UCSD-AML1 (cell line): ENCODE data around the gene CCDC51.

Experiments
- DNase-seq: peaks from one replicate; lab custom pipeline; 2025; ENCODE audit not compliant: unreplicated experiment; lab: John Stamatoyannopoulos, UW

Gene CCDC51

DNA sequence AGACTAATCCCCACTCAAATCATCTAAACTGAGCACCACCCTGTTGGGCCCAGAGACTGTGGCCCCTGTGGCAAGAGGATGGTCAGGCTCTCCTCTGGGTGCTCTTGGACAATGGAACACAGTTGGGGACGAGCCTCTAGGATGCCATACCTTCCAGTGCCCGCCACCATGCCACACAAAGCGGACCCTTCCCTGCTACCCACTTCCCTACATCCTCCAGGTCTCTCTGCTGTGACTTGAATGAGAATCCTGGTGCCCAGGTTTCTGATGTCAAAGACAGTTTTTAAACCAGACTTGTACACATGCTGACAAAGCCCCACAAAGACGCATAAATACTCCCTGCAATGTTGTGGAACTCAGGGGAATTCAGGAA lies 4.7 kb downstream of the CCDC51 start:
- DNase-seq = no peak

DNA sequence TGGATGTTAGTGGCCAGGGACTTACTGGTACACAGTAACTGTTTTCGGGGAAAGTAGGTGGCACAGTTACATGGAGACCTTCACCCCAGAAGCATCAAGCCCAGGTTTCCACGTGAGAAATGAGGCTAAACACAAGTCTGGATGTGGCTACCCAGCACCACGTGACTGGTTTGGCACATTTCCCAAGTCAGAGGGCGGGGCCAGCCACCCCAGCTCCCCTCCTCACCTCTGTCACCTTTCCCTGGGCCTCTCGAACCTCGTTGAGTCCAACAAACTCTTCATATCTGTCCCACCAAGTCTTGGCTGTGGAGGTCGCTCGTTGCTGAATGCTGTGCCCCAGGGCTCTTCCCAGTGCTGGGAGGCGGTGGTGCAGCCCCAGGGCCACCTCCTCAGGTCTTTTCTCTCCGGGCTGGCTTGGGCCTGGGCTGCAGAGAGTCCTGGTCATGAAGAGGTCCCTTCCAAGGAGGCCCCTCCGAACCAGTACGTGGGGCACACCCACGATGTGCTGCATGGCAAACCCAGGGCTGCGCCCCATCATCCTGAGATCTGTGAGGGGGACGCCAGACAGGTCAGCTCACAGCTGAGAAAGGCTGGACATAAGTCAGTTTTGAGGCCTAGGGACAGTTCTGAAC lies 5.2 kb downstream of the CCDC51 start:
- DNase-seq = no peak

DNA sequence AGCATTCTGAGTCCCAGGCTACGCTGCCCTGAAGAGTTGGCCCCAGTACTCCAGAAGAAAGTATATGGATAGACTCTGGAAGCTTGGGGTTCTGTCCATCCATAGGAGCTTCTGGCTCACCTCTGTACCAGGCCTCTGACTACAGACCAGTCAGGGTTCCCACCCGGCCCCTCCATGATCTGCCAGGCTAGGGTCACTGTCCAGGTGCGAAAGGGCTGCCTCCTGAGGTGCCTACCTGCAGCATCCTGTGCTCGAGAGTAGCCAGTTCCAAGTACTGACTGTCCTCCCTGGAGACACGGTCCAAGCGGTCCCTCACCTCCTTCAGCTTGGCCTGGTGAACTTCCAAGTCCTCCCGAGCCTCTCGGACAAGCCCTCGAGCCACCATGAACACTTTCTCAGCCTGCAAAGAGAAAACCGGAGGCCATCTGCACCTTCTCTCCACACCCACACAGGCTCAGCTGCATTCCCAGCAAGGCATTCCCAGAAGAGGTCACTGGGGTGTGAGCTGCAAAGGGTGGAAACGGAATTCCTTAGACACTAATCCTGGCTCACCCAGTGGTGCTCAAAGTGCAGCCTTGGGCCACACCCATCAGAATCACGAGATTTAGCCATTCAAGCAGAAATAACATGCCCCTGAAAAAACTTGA lies 6.3 kb downstream of the CCDC51 start:
- DNase-seq = no peak

DNA sequence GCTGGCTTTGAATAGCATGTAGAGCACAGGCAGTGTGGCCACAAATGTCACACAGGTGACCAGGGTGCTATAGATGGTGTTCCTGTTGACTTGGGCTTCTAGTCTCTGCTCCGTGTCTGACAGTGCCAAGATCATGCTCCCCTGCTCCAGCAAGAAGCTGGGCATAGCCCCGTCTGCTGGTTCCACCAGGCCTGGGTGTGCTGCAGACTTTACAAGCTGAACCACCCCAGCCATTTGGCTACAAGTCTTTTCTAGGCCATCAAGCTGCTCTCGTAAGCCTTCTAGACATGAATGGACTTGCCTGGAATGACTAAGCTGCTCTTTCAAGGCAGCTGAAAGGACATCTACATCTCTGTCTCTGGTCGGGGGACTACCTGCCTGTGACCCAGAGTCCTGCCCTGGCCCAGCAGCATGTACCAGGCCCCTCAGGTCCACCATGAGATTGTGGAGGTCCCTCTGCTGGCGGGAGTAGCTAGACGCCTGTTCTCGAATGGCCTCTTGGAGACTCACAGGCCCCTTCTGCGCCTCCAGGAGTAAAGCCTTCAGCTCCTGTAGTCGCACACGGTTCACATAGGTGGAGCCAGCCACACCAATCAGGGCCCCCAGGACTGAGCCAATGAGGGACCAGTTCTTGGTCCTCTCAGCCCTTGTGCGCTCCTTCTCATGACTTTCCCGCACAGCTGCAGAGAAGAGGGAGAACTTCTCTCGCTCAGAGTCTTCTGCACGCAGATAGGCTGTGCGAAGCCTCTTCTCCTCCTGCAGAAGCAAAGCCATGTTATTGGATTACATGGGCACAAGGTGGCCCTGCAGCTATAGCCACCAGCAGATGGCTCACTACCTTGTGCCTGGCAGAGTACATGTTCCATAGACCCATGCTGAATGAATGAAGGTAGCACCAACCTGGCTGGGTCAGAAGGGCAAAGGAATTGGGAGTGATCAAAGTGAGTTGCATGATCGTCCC lies 7.2 kb downstream of the CCDC51 start:
- DNase-seq = no peak

DNA sequence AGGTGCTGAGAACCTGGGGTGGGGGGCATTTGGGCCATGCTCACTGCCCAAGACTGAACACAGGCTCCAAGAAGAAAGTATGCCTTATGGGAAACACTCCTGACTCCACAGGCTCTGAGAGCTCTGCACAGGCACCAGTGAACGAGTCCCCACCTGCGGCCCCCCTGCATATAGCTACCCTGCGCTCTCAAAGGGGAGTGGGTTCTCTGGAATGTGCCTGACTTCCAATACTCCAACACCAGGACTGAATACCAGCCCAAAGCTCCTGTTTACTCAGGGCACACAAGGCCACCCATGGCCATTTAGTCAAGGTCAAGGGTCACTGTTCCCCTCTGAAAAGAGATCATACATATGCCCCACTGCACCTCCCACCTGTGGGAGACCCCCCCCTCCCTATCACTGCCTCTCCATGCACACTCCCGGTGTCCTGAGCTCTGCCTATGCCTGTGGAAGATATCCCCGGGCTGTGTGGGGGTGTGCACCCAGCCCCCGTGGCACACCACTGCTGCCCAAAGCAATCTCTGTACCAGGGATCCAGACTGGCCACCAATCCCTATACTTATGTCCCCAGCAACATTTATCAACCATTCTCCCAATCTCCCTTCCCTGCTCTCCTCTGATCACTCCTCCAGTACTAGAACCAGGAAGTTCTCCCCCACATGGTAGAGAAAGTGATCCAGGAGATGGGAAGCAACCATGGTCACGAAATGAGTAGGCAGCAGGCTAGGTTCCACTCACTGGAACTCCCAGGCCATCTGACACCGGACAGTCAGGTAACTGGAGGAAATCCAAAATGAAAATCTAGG lies 8.5 kb downstream of the CCDC51 start:
- no peak for DNase-seq

DNA sequence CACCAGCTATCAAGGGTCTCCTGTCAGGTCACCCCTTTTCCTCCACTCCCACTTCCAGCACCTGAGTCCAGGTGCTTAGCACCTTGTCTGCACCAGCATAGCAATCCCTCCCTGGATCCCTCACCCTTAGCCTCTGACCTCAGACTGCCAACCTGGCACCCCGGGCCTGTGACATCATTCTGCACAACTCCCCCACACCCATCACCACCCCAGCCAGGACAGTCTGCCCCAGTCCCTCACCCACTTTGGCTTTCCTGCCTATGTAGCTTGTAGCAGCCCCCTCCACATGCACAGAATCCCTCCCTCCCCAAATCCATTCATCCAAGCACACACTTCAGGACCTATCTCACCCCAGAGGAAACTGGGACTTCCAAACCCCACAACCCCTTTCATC lies 9.2 kb downstream of the CCDC51 start:
- DNase-seq = no peak

DNA sequence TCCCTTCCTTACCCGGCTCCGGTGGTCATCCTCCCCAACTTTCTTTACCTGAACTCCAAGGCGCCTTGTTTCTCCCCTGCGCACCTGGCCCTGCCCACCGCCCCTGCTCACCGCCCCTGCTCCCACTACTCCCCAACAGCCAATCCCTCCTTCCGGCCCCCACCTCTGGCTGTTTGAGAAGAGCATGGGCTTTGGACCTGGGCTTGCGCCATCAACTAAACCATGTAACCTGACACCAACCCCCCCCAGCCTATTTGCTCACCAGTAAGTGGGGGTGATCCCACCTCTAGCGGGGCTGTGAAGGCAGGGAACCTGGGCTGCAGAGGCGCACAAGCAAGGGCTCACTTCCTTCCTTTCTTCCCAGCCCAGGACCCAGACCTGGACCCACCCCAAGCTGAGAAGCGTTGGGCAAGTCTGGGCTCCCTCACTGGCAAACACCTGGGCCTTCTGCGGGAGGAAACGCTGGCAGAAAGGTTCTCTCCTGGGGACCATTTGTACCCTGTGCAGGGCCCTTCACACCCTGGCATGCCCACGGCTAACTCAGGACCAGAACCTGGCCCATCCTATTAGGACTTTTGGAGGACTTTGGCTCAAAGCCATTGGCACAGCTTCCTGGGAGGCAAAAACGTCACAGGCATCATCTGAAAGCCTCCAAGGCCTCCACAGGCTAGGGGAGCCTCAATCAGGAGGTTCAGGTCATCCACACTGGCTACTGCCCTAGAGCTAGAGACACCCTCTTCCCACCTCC lies 9.8 kb downstream of the CCDC51 start, which contains the start of gene PLXNB1:
Gene PLXNB1 (minus strand): TSS at position 127 of the 748 bp plus-strand sequence. CDS start 5,475 bp downstream, outside the sequence.
- DNase-seq = no peak

DNA sequence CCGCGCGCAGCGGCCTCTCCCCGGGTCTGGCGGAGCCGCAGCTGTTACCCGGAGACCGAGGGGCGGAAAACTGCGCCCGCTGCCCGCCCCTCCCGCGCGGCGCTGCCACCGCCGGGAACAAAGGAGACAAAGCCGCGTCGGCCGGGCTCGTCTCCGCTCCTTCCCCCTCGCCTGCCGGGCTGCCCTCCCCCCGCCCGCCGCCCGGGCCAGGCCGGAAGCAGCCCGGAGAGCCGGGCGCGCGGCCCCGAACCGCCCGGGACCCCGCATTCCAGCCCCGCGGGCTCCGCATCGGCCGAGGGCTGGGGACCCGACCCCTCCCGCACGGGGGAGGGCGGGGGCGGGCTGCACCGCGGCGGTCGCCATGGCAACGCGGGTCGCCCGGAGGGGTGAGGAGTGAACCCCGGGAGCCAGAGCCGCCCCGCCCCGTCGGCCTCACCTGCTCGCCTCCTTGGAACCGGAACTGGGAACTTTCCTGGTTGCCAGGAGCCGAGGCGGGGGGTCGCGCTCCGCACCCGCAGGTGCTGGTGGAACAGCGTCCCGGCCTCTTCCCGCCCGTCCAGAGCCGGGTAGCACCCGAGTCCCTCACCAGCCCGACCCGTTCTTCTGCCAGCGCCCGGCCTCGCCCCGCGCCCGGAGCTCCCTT lies 10.5 kb downstream of the CCDC51 start:
- DNase-seq = peak; percentile 28

DNA sequence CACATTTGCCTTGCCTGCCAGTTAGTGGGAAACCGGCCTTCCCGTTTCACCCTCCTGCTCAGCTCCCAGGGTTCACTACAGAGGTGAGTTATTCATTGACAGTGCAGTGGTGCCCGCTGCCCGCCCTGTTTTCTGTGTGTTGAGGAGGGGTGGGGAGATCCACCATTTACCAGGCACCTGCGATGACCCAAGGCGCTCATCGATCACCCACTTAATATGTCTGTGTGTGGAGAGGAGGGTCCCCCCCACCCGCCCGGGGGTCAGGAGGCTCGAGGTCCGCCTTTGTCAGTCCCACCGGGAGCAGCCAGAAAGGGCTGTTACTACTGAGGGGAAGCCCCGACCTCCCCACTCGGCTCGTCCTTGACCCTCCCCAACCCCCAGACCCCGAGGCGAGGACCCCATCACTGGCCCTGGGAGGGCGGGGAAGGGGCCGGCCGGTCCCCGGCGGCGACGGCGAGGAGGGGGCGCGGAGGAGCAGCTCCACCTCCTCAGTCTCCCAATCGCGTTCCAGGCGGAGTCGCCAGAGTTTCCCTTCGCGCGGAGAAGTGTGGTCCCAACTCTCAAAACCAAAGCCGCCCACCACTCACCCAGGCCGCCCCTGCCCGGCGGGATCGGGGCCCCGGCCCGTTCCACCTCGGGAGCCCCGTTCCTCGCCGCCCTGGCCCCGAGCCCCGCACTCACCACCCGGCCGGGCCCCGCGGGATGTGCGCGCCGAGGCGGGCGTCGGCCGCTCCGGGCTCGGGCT lies 11.2 kb downstream of the CCDC51 start:
- DNase-seq = no peak

DNA sequence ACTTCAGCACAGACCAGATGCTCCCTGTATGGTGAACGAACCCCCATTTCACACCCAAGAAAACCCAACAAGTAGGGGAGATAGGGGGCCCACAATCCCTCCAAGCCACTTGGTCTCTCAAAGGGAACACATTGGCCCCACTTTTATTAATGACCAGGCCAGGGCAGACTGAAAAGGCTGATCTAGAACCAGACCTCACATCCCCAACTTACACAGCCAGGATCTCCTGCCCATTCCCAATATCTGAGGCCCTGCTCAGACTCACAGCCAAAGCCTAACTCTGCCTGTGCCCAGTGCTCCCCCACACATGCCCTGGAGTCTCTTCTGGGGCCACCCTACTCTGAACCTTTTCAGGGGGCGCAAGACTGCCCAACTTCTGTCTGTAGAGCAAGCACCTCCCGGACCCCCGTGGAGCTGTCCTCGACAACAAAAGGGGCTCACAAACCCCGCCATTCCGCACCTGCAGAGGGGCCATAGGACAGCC lies 11.8 kb downstream of the CCDC51 start:
- DNase-seq = no peak

DNA sequence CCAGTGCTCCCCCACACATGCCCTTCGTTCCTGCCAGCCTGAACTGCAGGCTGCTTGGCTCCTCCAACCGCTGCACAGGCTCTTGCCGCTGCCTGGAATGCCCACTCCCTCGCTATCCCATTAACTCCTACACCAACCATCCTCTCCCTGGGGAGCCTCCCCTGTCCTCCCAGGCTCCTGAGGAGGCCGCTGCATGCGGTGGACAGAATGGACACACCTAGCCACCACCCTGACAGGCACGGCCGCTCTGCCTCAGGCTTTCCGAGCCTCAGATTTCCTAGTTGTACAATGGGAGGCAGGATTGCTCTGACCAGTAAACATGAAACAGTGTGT lies 12.3 kb downstream of the CCDC51 start:
- DNase-seq = no peak

DNA sequence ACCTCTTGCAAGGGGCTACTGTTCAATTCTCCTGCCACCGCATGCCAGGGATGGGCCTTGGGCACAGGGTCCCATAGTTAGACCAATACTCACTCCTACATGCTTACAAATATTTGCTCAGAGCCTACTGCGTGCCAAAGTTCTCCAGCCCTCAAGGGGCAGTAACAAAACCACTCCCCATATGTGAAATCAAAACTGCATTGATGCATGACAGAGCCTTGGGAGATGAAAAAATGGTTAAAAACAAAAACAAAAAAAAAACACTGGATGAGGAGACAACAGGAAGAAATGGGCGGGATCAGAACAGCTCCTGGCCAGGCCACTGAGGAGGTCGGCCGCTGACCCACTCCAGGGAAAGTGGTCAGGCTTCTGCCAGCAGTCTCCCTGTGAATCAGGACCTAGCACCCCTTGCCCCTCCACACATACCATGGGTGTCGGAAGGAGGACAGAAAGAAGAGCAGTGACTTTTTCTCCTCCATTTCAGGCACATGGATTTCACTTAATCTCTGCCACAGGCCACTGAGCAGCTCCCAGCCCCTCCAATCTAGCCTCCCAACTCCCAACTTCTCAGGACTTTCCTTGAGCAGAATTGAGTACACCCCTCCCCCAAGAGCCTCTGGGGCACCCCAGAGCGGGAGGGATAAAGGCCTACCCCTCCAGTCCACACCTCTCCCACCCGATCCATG lies 12.8 kb downstream of the CCDC51 start:
- no peak for DNase-seq

DNA sequence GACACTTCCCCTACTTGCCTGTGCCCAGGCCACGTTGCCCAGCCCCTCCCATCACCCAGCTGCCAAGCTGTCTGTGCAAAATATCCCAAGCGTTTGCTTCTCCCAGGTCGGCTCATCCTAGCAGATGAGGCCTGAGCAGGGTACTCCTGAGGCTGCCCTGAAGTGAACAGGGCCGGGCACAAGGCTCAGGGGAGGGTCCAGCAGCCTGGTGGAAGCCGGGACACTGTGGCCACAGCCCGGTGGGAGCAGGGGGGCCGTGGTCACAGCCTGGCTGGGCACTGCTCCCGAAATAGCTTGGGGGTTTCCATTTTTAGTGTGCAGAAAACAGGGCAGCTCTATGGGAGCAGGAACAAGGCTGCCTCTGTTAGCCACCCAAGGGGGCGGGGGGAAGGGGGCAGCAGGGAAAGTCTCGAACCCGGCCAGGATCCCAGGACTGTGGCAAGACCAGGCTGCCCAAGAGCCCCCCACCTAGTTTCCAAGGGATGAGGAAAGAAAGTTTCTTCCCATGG lies 13.5 kb downstream of the CCDC51 start:
- DNase-seq = no peak

DNA sequence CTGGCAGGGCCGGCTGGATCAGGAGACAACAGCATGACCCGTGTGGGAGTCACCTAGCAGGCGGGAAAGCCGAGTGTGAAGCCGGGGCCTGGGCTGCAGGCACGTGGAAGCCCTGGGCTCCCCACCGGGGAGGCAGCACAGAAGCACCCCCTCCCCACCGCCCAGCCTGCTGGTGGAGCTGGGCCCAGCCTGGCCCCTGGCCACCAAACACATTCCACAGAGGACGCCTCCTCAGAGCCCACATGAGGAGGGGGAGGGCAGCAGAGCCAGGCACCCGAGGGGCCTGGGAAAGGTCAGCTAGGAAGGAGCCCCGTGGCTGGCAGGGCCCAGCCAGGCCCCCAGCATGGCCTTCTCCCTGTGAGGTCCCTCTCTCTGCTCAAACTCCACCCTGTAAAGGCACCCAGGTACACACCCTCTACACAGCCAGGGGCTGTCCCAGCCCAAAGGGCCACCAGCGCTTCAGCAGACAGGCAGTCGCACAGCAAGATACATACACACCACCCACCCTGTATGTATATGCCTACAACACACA lies 14.6 kb downstream of the CCDC51 start:
- no peak for DNase-seq

DNA sequence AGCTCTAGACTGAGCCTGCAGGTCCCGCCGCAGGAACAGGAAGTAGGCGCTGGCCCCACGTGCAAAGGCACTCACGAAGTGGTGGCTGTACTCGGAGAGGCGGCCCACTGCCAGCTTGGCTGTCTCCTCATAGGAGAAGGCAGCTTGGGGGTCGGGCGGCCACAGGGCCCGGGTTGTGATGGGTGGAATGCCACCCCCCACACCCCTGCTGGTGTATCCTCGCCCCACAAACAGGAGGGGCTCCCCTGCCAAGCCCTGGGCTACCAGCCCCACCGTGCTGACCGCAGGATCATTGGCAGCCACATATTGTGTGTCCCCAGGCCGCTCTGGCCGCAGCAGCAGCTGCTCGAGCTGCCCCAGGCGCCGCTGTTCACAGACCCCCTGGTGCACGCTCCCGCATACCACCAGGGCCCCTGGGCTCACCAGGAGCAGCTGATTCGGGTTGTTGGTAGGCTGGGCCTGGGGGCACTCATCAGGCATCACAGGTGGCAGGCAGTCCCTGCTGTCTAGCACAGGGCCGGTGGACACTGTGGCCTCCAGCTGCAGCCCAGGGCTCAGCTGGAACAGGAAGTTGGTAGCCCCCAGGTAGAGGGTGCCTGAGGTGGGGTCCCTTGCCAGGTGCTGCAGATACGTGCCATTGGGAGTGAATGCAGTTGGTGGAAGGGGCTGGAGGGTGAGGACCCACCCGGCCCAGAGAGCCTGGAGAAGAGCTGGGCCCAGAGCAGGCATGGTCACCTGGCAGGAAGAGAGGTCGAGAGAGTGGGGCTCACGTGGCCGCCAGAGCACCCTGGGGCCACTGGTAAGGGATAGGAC lies 15.8 kb downstream of the CCDC51 start:
- DNase-seq = no peak

DNA sequence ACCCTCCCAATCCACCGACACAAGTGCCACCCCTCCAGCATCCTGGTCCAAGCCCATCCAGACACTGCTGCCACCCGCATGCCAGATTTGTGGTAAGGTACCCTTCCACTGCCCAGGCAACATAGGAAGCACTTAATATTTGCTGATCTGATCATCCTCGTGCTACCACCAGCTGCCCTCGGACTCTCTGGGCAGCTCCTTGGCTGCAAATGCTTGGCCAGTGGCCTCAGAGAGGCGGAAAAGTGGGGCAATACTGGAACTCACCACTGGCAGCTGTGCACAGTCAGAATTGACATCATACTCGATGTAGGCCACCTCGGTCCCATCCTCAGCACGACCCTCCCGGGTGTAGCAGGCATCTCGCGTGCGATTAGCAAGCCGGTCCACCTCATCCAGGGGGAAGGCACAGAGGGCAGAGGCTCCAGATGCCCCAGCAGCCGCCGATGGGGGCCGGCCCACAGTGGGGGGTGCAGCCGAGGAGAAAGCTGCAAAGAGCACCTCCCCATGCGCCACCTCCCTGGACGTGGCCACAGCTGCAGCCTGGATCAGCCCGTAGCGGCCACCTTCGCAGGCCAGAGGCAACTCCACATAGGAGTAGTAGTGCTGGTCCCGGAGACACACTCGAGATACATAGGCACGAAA lies 16.6 kb downstream of the CCDC51 start:
- DNase-seq = no peak

DNA sequence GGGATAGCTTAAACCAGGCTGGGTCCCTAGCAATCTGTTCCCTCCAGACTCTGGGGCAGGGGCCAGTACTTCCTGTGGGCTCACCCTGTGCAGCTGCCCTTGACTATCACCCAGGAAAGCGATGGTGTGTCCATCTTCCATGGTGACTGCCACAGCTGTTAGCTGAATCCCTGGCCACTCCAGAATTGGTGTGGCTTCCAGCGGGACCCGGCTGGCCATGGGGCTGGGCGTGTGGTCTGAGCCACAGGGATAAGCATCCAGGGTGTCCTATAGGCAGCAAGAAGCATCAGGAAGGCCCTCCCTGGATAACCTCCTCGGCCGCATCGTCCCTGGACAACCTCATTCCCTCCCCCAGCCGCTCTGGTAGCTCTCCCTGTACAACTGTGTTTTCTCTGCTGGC lies 17.2 kb downstream of the CCDC51 start:
- no peak for DNase-seq
